Ishikawa (cell line): ENCODE data around the gene TPX2.

Experiments used
- CEBPB ChIP-seq: IDR thresholded peaks from 2 replicates; pipeline ENCODE4 v1.6.1; 2012
- CREB1 ChIP-seq: IDR thresholded peaks from 2 replicates; pipeline ENCODE4 v1.6.1; 2012; ENCODE audit warnings: low read depth
- EP300 ChIP-seq: IDR thresholded peaks from 2 replicates; pipeline ENCODE4 v1.6.1; 2012; ENCODE audit warnings: borderline replicate concordance
- FOXM1 ChIP-seq: IDR thresholded peaks from 2 replicates; pipeline ENCODE4 v1.6.1; 2012; ENCODE audit warnings: low read depth, borderline replicate concordance
- MAX ChIP-seq: IDR thresholded peaks from 2 replicates; pipeline ENCODE4 v1.6.1; 2012
- RAD21 ChIP-seq: IDR thresholded peaks from 2 replicates; pipeline ENCODE4 v1.6.1; 2012; ENCODE audit warnings: low read depth
- TAF1 ChIP-seq: IDR thresholded peaks from 2 replicates; pipeline ENCODE4 v1.6.1; 2012; ENCODE audit warnings: low read depth, mild to moderate bottlenecking
- TEAD4 ChIP-seq: IDR thresholded peaks from 2 replicates; pipeline ENCODE4 v1.6.1; 2012
- YY1 ChIP-seq: IDR thresholded peaks from 2 replicates; pipeline ENCODE4 v1.6.1; 2012; ENCODE audit warnings: low read depth

DNA sequence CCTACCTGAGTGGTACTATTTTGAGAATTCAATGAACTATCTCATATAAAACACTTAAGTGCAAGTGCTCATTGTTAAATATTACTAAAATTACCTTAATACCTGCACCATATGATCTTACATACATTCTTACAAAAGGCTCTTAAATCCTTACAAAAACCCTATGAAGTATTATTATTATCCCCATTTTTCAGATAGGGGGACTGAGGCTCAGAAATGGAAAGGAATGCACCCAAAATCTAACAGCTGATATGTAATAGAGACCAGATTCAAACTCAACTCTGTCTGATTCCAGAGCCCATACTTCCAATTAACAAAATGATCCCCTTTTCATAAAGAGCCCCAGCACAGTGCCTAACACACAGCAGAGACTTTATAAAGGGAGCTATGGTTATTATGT is 33.9 kb upstream of the TPX2 start:
- TF ChIP-seq TEAD4 (no peak), EP300 (no peak), TAF1 (no peak), MAX (no peak), FOXM1 (no peak), RAD21 (no peak), CEBPB (no peak), YY1 (no peak), CREB1 (no peak)
